GM21723 (cell line): Measurements from ENCODE around the gene ICAM3.
"Not testable (repeated sequence)": the region's sequence is repeated elsewhere in the genome, so short reads cannot be mapped to it uniquely, and the experiment has no call there.

Source experiments
- ATAC-seq: cut with Tn5 transposase; IDR thresholded peaks from one replicate; pipeline ENCODE4 v1.9.1; 2021; ENCODE audit warnings: mild to moderate bottlenecking, moderate library complexity; ENCODE audit not compliant: unreplicated experiment

ICAM3 gene

DNA sequence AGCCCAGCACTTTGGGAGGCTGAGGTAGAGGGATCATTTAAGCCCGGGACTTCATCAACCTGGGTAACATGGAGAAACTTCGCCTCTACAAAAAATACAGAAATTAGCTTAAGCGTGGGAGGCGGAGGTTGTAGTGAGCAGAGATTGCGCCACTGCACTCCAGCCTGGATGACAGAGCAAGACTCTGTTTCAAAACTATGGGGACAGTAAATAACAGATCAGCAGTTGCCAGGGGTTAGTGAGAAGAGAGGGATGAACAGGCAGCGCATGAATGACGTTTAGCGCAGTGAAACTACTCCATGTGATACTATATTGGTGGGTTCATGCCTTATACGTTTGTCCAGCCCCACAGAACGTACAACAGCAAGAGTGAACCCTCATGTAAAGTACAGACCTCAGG, 7.1 kb upstream of the ICAM3 start:
- no peak for ATAC-seq

DNA sequence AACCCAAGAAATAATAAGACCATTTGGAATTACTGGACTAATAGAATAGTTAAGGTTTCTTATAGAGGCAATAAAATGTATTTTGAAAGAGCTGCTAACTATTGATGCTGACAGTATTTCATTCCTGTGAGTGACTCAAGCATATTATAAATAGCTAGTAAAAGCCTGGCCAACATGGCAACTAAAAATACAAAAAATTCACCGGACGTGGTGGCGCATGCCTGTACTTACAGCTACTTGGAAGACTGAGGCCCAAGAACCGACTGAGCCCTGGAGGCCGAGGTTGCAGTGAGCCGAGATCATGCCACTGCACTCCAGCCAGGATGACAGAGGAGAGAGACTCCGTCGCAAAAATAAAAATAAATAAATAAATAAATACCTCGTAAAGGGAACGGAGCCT, 5.4 kb upstream of the ICAM3 start:
- no peak for ATAC-seq

DNA sequence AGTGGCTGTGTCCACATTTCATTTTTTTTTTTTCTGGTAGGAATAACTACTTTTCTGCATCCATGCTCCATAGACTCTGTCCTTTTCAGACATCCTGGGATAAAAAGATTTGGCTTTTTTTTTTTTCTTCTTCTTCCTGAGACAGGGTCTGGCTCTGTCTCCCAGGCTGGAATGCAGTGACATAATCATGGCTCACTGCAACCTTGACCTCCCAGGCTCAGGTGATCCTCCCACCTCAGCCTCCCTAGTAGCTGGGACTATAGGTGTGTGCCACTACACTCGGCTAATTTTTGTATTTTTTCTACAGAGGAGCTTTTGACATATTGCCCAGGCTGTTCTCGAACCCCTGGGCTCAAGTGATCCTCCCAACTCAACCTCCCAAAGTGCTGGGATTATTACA, 4.1 kb upstream of the ICAM3 start:
- no peak for ATAC-seq

DNA sequence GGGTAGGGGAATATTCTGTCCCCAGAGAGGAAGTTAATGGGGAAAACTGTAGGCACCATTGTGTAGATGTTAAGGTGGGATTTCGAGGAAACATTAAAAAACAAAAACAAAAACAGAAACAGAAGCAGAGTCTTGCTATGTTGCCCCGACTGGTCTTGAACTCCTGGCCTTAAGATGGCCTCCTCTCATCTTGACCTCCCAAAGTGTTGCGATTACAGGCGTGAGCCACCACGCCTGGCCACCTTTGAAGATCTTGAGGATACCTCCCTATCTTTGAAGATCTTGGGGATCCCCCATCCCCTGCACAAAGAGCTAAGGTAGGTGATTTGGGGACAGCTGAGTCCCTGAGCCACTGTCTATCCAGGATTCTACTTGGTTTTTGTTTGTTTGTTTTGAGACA, 553 bp upstream of the ICAM3 start:
- ATAC-seq: no peak

DNA sequence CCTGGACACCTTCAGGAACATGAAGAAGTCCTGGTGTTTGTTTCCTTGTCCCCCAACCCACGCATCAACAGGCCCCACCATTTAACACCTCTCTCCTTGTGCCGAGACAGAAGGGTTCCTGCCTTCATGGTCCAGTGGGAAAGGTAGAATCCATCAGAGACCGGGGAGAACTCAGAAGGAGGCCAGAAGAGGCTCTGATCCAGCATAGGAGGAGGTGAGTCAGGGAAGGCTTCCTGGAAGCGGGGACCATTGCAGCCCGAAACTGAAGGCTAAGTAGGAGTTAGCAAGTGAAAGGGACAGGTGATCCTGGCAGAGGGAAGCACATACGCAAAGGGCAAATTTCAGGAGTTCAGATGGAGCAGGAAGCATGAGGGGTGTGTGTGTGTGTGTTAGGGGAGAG, 484 bp downstream of the ICAM3 start:
- no peak for ATAC-seq

DNA sequence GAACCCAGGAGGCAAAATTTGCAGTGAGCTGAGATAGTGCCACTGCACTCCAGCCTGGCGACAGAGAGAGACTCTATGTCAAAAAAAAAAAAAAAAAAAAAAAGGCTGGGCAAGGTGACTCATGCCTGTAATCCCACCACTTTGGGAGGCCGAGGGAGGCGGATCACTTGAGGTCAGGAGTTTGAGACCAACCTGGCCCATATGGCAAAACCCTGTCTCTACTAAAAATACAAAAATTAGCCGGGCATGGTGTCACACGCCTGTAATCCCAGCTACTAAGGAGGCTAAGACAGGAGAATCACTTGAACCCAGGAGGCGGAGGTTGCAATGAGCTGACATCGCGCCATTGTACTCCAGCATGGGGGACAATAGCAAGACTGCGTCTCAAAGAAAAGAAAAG, 2.7 kb downstream of the ICAM3 start:
- ATAC-seq: not testable (repeated sequence)

DNA sequence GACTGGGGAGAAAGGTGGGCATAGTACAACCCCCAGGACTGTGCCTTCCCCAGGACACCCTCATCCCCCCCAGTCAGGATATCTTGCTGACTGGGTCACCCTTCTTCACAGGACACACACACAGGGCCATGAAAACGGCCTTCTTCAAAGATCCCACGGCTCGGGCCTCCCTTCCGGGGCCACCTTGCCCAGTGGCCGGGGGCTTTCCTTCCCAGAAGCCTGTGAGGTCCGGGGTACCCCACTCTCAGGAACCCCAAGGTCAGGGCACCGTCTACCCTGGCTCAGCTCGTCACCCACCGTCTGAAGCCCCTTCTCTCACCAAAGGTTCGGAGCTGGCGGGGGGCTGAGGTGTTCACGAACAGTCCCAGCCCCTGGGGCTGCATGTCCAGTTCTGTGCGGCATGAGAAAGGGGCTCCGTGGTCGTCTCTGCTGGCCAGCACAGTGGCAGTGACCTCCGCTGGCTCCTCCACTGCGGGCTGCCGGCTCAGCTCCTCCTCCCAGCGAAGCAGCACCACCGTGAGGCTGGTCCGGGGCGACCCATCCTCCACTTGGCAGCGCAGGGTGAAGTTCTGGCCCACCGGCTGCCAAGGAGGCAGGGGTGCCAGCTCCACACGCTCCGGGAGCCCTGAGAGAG, 4.0 kb downstream of the ICAM3 start:
- ATAC-seq: no peak

DNA sequence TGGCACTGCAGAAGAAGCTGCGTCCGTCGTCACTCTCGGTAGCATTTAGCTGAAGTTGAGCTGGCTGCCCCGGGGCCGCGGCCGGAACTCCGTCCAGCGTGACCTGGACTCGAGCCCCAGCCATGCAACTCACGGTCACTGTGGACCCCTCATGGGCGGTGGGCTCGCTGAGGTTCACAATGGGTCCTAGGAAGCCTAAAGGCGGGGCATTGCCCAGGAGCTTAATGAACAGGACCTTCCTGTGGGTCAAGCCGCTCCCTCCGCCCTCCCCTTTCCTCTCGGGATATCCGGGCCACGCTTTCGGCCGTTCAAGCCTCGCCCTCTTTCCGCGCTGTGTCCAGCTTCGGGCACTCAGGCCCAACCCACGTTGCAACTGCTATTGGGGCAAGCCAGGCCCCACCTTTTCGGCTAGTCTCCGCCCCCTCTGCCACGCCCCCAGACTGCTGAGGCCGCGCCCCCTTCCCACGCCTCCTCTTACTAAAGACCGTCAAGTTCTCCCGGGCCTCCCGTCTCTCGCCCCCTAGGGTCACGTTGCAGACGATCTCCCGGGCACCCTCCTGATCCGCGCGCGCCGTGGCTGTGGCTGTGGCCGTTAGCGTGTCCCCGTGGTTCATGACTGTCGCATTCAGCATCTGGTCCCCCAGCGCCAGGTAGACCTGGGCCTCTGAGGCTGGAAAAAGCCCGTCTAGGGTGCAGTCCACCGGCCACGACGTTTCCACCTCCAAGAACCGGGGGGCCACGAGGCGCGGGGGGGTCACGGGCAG, 4.7 kb downstream of the ICAM3 start:
- ATAC-seq: no peak

DNA sequence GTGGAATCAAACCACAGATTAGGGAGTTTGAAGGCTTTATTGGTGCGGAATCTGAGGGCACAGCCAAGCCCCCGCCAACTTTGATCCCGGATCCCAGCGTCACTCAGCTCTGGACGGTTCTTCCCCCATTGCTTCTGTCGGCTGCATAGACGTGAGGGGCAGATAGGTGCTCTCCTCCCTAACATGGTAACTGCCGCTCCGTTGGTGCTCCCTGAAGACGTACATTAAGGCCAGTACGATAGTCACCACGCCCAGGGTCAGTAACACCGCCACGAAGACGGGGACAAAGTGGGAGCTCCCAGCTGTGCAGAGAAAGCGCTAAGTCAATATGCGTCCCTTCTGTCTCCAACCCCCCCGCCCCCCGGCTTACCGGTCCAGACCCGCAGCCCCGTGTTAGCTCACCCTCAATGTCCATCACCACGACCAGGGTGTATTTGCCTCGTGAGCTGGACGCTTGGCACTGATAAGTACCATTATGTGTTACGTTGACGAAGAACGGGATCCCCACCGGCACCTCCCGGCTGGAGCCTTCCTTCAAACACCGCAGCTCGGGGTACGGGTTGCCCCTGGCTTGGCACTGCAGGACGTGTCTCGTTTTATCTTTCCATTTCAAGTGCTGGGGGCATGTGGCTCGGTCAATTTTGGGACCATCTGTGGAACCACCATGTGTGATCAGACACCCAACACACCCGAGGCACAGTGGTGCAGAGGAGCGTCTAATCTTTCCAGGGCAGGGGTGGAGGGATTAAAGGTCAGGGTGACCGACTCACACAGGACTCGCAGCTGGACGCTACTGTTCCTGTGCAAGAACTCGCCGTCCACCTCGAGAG, 5.5 kb downstream of the ICAM3 start:
- ATAC-seq: peak; percentile 10

DNA sequence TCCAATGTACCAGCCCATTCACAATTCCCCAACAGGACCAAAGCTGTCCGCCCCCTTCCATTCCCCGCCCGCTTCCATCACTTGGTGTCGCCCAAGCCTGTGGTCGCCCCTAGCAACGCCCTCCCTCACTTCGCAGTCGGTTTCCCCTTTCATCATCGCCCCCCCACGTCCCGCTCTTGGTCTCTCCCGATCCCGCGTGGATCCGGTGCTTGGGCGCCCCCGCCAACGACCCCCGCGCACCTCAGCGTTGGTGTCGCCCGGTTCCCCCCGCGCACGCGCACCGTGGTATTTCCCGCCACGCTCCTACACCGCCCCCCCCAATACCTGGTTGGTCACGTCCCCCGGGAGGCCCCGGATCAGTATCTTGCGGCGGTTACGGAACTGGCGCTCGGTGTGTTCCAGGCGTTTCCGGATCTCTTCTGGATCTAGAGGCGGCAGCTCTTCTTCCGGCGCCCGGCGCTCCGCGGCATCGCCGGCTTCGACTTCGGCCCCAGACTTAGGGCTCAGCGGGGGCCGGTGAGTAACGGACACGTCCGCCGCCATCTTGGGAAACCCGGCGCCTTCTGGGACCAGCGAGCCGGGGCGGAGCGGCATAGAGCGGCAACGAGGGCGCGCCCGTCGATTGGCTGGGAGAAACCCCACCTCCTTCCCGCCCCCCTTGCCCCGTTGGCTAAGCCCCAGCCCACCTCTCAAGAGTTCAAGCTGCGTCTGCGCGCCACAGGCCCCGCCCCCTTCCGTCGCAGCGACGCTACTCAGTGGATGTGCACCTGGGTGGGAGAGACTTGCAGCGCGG, 6.3 kb downstream of the ICAM3 start, which contains the start of gene RAVER1:
RAVER1 (minus strand) TSS at position 565 of the 793 bp plus-strand sequence; CDS start at position 543, 22 bp downstream.
- ATAC-seq: peak; percentile 83

DNA sequence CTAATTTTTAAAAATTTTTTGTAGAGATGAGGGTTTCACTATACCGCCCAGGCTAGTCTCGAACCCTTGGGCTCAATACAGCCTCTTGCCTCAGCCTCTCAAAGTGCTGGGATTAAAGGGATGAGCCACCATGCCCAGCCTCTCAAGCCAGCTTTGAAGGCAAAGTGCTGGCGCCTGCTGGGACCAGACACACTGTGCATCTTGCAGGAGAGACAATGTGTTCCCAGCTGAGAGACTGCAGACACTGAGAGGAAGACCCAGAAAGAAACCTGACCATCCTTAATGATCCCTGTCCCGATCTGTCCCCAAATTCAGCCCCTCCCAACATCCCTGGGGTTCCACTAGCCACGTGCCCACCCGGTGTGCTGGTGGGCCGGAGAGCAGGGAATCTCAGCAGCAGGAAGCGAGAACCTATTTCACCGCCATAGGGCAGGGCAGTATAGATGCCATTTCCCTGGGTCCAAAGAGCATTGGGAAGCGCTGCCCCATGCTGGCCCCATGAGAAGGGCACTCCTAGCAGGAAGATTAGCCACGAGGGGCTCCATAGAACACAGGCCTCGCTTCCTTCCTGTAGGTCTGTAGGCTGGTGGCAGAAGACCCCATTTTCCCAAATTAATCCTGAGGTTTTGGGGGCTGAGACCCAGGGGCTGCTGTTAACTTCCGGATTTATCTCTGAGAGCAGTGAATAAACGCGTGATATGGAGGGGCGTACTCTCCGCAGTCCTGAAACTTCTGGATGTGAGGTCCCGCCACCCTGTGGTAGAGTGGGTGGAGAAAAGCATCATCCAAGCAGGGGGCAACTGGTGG, 7.1 kb downstream of the ICAM3 start:
- ATAC-seq: no peak

DNA sequence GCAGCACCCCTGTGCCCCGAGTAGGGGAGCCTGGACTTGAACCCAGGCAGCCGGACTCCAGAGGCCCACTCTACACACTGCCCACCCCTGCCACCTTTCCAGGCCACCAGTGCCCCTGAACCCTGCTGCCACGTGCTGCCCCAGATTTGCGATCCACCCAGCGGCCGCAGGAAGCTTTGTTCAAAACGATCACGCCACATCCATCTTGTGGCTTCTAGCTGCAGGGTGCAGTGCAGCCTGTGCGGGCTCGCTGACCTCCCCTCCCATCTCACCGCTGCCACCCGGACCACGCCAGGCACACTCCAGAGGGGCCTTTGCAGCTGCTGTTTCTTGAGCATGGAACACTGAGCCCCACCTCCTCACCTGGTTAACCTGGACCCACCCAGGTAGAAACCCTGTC, 9.9 kb downstream of the ICAM3 start:
- ATAC-seq: no peak

DNA sequence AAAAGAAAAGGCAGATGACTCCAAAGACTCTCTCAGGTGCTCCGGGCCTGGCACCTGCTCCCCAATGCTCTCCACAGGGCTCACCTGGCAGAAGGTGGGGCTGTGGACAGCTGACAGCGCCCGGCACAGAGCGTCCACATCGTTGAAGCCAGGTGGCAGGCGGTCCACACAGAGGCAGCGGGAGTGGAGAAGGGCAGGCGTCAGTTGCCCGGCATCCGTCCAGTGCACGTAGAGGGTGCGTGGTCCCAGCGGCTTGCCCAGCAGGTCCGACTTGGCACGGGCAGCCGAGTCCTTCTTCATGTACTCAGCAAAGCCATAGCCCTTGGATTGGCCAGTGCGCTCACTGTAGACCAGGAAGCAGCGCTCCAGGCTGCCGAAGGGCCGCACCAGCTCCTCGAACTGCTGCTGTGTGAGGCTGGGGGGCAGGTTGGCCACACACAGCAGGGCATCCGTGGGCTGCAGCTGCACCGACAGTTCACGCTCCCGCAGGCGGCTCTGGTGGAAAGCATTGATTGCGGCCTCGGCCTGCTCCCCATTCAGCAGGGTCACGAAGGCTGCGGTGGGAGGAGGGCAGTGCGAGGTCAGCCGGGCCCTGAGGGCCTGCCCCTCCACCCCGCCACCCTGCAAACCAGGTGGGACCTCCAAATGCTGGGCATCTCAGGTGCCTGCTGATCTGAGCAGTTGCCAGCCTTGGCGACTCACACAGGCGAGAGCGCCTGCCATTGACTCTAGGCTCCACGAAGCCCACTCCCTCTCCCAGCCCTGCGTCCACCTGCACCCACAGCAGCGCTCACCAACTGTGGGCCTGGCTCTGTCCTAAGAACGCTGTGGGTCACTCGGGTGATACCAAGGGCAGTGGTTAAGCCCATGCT, 10.6 kb downstream of the ICAM3 start:
- no peak for ATAC-seq

DNA sequence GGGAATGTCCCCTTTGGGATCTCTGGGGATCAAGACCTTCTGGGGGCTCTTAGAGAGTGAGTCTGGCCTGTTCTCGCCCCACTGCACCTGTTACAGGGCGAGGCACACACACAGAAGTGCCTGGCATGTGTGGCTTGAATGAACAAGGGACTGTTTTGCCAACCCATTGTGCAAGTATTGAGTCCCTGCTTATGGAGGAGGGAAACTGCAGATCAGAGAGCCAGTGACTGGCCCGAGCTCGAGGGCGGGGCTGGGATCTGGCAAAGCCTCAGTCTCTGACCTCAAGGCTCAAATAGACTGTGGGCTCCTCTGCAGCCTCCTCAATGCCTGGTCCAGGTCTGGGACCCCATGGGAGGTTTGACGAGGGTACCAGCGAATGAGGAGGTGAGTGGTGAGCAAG, 11.6 kb downstream of the ICAM3 start:
- no peak for ATAC-seq

DNA sequence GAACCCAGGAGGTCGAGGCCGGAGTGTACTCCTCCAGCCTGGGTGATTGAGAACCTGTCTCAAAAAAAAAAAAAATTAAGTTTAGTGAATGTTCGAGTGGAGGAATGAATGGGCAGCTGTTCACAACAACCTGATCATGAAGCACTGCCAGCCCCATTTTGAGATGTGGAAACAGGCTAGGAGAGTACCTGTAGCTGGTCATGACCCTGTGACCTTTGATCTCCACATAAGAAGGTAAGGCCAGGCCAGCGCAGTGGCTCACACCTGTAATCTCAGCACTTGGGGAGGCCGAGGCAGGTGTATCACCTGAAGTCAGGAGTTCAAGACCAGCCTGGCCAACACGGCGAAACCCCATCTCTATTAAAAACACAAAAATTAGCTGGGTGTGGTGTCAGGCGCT, 13.7 kb downstream of the ICAM3 start:
- no peak for ATAC-seq

DNA sequence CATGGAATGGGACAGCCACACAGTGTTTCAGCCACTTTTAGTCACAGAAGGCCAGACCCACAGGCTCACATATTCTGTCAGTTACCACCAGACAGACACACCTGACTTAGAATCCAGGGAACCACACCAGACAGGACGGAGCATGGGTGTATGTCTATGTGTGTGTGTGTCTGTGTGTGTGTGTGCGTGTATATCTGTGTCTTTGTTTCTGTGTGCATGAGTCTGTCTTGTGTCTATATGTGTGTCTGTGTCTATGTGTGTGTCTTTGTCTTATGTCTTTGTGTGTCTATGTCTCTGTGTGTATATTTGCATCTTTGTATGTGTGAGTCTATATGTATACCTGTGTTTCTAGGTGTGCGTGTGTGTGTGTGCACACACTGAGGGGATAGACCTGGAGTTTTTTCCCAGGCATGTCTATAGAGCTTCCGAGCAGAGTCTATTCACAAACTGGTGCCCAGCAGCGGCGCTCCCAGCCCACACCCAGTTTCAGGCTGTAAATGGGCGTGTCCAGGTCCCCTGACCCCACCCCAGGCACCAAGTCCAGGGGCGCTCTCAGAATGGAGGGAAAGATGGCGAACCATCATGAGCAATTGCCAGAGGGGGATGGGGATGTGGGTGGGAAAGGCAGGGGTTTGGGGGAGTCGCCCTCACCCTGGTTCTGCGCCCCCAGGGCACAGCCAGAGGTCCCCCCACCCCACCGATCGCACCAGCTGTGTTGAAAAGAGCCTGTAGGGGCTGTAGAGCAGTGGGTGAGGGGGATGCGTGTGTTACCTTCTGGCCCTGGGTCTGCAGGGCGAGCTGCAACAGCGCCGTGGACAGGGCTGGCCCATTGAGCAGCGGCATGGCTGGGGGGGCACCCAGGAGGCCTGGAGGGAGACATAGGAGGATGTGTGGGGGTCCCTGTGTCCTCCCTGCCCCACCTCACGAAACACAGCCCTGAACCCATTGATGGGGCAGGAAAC, 17.3 kb downstream of the ICAM3 start:
- ATAC-seq: no peak

DNA sequence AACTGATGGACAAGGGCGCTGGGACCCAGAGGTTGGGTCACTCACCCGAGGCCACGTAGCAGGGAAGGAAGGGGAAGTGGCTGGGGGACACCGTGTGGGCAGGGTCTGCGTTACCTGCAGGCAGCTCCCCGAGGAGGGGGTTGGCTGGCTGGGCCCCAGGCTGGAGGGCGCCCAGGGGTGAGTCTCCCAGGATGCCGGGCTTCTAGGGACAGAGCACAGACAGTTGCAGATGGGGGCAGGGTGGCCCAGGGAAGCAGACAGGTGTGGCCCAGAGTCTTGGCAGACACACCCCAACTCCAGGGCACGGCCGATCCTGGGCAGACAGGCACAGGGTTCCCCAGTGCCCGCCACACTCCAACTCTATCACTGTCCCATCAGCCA, 18.0 kb downstream of the ICAM3 start:
- ATAC-seq: no peak
